IMR-90 (cell line): ENCODE measurements around the gene ROGDI.

Experiments
- BHLHE40 ChIP-seq: fragments of 150-350 bp; IDR thresholded peaks from 2 replicates; pipeline ENCODE4 v1.6.1; 2016; ENCODE audit warnings: mild to moderate bottlenecking, low read depth, low read length
- CEBPB ChIP-seq: IDR thresholded peaks from 2 replicates; pipeline ENCODE4 v1.6.1; 2012; ENCODE audit warnings: low read depth, low read length, improper control_type of control experiment
- CTCF ChIP-seq: conservative IDR thresholded peaks from 2 replicates; pipeline ENCODE4 v1.5.1; 2012; ENCODE audit warnings: mild to moderate bottlenecking, low read depth, low read length, improper control_type of control experiment
- POLR2A ChIP-seq: IDR thresholded peaks from 2 replicates; pipeline ENCODE4 v1.6.1; 2012; ENCODE audit warnings: mild to moderate bottlenecking, low read depth, low read length
- RAD21 ChIP-seq: IDR thresholded peaks from 2 replicates; pipeline ENCODE4 v1.6.1; 2012; ENCODE audit warnings: low read length, improper control_type of control experiment
- RCOR1 ChIP-seq: IDR thresholded peaks from 2 replicates; pipeline ENCODE4 v1.6.1; 2012; ENCODE audit warnings: mild to moderate bottlenecking, low read length, improper control_type of control experiment; ENCODE audit not compliant: insufficient replicate concordance
- SMC3 ChIP-seq: fragments of 150-350 bp; IDR thresholded peaks from 2 replicates; pipeline ENCODE4 v1.6.1; 2016; ENCODE audit warnings: low read depth, mild to moderate bottlenecking, antibody characterized with exemption, low read length, moderate library complexity
- USF2 ChIP-seq: fragments of 150-350 bp; IDR thresholded peaks from 2 replicates; pipeline ENCODE4 v1.6.1; 2017; ENCODE audit warnings: mild to moderate bottlenecking, antibody characterized with exemption, low read length, low read depth

- TF ChIP-seq CTCF (no peak), POLR2A (no peak), CEBPB (no peak), RAD21 (no peak), USF2 (no peak), SMC3 (no peak), BHLHE40 (no peak), RCOR1 (no peak)
Measured at GRCh38 chr16:4783951-4784336, 18.5 kb downstream of the ROGDI start.
